Lower leg skin (tissue), 3 donors: ENCODE measurements around the gene RPS16.

Source experiments
- CTCF ChIP-seq, 3 donors: fragments of 450-650 bp; IDR thresholded peaks; one replicate each; pipeline ENCODE4 v1.5.1; 2016; ENCODE audit warnings: antibody characterized with exemption in 3 of 3, mild to moderate bottlenecking in 3 of 3, moderate library complexity in 2 of 3
- POLR2A ChIP-seq, 2 donors: fragments of 450-650 bp; IDR thresholded peaks; one replicate each; pipeline ENCODE4 v1.6.1; 2016 to 2017; ENCODE audit warnings: antibody characterized with exemption in 2 of 2, mild to moderate bottlenecking in 1 of 2, moderate library complexity in 1 of 2

GRCh38 chr19:39423258-39424086 is 12.3 kb downstream of the RPS16 start:
- TF ChIP-seq CTCF (IDR thresholded peaks at IDR 0.05) (no peak), POLR2A (IDR thresholded peaks at IDR 0.05) (no peak)
